Colon (tissue), 2 donors: ENCODE results near the gene OPCML.

ENCODE experiments used
- FAIRE-seq: peaks from 2 replicates; lab custom pipeline; 2012; peaks lifted over from hg19 to GRCh38; lab: Jason Lieb, UNC
- donor health status: control.
- donor health status: control.

Gene OPCML

DNA sequence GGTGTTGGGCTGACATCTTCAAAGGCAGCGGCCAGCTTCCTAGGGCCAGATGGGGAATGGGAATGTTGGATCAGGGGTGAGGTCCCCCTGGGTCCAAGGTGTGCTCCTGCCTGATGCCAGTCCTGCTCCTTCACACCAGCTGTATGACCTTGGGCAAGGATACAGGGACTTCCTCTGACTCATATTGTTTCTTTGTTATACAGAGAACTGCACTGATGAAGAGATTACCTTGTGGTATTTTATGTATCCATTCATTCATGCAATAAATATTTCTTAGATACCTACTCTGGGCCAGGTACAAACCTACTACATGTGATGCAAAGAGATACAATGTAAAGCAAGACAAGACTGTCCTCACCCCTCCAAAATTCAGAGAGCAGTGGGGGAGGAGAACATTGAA, 3.9 kb upstream of the OPCML start:
- no peak for FAIRE-seq

DNA sequence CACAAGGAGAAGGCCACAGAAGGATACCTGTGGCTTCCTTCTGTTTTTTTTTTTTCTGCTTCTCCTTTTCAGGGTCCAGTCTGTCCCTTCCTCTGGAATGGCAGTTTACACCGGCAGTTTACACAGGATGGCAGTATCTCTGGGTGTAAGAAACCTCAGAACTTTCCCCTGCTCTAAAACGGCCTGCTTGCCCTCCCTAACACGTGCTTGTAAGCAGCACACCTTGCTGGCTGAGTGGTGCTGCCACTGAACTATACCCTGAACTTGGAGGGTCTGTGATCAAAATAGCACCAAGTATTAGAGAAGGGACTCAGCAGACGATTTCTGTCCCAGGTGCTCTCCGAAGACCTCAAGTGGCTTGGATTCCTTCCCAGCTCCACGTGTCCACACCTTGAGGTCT, 904 bp upstream of the OPCML start:
- FAIRE-seq, result no peak

DNA sequence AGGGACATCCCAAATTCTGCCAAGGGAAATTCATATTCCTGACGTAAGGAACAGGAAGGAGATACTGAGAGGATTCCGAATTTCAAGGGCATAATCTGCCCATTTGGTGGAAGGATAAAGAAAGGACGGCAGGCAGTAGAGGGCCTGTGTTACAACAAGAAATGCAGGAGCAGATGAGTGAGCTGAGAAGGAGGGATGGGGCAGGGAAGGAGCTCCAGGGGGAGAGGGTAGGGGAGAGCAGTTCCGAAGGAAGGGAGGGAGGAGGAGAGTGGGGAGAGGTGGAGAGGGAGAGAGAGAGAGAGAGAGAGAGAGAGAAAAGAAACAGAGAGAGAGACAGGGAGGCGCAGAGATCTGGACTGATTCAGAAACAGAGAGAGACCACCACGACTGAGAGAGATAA, 843 bp downstream of the OPCML start:
- no peak for FAIRE-seq

DNA sequence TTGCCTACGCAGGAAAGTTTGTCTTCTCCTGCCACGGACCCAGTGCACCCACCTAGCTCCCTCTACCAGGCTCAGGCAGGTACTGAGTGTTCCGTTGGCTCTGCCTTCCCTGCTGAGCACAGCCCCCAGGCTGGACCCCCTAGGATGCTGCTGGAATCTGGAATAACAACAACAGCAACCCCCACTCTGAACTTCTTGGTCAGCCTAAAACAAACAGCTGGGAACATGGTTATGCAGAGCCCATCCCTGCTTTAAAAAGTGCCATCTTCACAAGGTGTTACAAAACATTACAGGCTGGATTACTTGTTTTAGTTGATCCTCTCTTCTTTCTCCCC, 1.8 kb downstream of the OPCML start:
- FAIRE-seq, result no peak

DNA sequence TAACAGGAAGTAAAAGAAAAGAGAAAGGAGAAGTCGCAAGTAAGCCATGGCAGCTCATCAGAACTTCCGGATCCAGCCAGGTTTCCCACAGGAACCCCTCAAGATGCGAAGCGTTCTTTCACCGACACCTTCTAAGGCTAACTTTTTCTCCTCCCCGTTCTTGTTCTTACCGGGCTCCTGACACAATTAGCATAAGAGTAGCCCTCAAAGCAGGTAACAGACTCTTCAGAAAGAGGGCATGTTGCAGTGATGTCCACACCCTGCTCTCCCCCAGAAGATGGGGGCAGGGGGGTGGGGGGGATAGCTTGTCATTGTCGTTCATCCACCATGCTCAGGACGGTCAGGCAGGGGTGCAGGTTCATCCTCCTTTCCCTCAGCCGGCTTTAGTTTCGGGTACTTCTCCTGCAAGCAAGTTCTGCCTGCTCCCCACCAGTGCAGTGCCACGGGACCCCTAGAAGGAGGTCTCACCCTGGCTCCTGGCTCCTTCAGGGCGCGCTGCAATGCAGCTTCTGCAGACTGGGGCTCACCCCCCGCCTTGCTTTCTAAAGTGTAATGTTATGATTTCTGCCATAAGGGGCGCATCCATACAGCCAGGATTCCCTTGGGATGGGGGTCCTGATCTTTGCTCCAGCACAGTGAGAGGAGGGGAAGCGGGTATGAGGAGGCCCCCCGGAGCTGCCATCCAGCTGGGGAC, 2.3 kb downstream of the OPCML start:
- no peak for FAIRE-seq

DNA sequence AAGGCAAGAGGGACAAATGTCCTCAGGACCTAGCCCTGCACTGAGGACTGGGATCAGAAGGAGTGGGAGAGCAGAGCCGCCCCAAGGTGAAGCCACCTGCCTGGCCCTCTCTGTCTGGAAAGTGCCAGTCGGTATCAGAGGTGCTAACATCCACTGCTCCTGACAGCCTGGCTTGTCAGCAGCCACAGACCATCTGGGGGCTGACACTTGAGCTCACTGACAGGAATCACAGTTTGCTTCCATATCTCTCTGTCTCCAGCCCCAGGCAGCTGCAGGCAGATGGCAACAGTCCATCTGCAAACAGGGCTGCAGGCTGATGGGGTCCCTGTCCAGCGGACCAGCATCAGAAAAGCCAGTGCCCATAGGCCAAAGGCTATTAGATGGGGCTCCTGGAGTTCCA, 5.5 kb downstream of the OPCML start:
- FAIRE-seq, result no peak

DNA sequence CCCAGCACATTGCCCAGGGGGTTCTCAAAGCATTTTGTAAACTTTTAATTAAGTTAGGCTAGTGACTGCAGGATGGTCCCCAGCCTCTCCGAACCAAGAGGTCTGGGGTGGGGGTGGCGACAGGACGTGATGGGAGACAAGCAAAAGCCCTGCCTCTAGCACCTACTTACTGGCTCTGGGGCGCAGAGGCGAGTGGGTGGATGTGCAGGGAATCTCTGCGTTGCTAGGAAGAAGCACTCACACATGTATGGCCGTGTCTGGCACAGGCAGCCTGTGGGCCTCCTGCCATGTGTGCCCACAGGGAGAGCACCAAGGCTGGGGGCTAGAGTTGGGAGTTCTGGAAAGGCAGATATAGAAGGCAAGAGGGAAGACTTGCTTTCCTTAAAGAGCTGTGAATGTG, 6.3 kb downstream of the OPCML start:
- no peak for FAIRE-seq

DNA sequence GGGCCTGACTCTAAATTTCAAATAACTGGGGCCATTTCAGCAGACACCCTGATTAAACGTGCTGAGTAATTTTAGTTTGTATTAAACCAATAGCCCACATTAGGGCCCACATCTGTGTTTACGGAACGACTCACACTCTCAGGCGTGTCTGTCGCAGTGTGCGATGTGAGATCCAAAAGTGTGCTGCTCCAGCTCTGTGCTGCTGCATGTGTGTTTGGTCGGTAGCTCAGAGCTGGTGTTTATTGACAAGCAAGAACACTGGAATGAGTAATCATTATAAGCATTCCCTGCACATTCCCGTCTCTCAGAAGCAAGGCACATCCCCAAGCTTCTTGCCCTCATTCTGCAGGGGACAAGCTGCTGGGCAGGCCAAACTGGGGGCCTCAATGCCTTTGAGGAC, 7.8 kb downstream of the OPCML start:
- no peak for FAIRE-seq

DNA sequence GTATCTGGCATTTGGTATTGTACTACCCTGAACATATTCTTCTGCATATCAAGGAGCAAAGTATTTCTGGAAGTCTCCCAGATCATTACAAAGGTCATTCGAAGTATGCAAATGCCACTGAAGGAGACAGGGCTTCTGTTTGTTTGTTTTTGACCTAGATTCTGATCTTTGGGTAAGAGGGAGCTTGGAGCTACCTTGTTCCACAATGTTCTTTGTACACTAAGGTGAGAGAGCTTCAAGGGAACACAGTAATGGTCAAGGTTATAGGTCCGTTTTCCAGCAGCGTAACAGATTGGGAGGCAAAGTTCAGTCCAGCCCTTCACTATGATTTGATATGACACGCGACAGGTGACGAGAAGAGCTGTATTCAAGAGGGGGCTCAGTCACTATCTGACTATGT, 10.0 kb downstream of the OPCML start:
- no peak for FAIRE-seq

DNA sequence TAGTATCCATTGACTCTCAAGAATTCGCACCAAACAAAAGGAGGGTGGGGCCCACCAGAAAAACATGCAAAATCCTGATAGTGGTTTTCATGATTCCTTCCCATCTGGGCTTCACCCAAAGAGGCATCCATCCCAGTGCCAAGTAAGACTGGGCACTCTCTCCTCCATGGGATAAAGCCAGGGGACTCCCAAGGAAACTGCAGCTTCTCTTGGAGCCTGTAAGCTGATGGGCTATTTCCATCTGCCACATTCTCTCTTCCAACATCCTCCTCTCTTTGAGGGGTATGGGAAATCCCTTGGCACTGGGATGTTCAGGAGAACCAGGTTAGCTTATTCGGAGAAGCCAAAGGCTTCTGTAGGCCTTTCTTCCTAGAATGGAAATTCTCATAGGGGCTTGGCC, 10.8 kb downstream of the OPCML start:
- FAIRE-seq, result no peak

DNA sequence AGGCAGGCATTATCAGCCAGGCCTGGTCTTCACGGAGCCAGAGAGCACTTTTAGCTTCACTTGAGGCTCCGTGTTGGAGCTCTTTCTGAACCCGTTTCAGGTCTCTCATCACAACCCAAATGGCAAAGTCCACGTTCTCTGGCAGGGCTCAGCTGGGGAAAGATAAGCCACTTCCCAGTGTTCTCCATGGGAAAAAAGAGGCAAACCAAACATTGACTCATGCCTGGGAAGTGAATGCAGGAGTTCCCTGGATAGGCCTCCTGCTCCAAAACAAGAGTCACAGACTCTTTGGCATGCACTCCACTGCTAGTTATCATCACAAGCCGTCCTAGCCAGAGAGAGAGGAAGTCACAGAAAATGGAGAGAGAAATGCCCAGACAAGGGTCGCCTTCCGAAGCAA, 11.6 kb downstream of the OPCML start:
- no peak for FAIRE-seq

DNA sequence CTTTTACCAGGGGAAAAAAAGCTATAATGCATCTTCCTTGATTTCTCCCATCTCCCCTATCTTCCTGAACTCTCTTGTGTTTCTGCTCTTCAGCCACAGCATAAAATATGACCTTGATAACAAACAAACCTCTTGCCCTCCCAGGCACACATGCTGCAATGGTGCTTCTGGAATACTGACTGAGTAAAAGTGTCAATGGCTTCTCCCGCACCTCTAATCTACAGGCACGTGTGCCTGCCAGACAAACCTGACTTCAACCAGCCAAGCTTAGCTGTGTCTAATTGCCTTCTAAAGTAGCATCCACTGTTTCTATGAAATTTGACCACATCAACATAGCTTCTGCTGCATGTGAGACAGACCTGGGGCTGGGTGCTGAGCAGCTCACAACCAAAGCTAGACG, 12.7 kb downstream of the OPCML start:
- FAIRE-seq, result no peak

DNA sequence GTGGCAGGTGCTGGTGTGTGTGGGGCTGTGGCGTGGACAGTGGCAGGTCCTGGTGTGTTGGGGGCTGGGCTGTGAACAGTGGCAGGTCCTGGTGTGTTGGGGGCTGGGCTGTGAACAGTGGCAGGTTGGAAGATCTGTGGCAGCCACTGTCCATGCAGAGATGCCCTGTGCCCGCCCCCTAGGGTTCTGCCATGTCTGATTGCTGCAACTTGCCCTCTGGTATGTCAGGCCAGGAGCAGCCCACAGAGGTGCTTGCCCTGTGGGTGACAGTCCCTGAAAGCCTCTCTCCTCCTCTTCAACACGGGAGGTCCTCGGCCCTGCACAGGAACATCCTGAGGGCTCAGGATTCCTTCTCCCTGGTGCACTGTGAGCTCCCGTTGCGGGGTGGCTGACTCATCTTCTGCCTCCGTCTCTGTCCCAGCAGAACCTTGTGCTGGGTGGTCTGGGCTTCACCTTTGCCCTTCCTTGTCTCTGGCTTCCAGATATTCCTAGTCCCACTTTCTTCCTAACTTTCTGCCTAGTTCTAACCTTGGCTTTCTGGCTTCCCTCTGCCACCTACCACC, 13.5 kb downstream of the OPCML start:
- FAIRE-seq, result no peak

DNA sequence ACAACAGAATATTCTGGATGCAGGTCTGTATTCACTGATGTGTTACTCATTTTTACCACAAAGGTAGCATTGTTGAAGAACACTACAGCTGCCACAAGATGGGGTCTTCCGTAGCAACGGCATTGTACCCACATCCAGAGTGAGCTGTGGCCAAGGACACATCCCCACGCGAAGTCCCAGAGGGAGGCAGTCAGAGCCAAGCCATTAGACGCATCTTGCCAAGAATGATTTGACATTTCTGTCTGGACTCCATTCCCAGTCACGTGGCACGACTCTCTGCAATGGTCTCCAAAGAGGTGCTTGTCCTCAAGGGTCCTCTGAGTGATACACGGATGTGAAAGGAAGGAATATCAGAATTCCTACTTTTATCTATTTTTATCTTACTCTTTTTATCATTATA, 15.5 kb downstream of the OPCML start:
- no peak for FAIRE-seq

DNA sequence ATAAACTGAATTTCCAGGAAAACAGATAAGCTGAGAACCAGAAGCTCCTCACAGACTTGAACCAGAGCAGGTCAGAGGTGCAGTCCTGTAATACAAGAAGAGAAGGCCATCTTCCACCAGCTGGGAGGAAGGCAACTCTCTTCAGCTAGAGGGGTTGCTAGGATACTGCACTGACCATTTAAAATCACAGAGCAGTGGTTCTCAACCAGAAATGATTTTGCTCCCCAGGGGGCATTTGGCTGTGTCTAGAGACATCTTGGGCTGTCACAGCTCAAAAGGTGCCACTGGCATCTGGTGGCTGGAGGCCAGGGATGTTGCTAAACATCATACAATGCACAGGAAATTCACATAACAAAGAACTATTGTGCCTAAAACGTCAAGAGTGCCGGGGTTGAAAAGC, 17.2 kb downstream of the OPCML start:
- no peak for FAIRE-seq

DNA sequence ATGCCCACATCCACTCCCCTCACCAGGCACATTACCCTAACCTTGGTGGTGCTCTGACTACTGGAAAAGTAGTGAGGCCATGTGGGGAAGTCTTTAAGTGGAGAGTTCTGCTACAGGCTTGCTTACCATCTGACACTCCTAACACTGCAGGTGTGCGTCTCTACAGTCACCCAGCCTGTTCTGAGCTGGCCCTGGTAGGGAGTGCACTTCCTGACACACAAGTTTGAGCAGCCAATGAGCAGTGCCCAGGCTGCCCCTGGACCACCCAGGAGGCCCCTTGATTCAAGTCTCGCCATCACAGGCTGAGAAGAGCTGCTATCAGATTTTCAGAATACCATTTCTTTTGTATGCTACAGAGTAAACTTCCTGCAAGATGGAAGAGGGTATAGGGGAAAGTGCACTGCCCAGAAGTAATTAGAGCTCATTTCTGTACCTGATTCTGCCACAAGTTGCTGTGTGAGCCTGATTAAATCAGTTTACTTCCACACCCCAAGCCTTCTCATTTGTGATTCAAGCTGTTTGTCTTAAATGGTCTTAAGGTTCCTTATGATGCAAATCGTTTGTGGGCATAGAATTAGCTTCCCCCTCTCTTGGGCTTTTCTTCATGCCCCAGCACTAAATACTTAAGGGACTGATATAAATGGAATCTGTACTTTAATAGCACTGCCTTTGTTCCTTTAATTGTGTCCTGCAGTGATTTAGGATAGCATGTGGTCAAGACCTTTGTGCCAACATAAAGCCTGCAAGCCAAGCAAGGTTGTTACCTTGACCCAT, 22.2 kb downstream of the OPCML start:
- FAIRE-seq, result no peak

DNA sequence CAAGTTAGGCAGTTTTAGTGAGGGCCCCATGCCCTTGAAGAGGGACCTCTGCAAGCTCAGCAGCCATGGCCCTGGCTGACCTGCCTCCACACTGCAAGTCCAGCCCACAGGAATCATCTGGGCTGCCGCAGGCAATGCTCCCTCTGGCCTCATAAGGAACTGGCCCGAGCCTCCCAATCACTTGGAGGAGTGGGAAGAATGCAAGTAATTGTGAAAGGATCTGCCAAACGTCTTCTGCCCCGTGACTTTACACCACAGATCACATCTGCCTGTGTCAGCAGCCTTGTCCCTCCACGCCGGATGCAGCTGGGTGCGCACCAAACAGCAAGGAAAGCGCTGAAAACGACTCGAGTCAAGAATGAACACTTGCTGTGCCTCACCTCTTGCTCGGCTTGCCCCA, 23.8 kb downstream of the OPCML start:
- no peak for FAIRE-seq

DNA sequence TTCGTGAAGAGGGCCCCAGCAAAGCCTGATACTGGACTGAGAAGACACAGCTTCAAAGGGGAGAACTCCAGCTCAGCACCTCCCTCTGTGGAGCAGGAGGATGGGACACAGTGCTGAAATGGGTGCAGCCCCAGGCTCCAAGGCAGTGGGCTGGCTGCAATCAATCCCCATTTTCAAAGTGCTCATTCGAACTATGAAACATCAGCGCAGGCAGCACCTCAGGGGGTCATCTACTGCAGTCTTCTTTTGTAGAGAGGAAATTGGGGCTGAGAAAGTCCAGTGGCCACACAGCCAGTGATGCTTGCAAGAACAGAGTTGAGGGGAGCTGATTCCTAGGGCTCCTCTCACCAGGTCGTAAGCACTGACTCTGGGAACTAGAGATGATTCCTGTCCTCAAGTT, 25.1 kb downstream of the OPCML start:
- FAIRE-seq, result no peak

DNA sequence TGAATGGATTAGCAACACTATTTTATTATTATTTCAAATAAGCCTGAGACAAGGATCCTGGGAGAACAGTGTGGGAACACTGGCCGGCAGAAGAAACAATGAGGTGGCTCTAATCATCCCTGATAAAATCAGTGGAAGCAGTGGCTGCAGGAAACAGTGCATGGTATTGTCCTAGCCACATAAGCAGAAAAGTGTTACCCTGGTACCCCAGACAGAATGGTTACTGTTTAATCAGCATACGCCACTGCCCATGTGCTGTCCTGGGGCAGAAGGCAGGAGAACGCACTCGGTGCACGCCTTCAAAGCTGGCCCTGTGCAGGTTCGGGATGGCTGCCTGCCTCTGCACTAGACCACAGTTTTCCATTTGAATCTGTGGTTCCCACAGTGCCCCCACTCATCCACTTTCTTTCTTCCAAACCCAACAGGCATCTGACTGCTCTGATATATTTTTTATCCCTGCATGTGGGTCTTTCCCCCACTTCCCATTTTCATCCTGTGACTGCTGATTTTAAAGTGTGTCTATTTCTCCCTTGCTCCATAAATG, 25.7 kb downstream of the OPCML start:
- FAIRE-seq, result no peak

DNA sequence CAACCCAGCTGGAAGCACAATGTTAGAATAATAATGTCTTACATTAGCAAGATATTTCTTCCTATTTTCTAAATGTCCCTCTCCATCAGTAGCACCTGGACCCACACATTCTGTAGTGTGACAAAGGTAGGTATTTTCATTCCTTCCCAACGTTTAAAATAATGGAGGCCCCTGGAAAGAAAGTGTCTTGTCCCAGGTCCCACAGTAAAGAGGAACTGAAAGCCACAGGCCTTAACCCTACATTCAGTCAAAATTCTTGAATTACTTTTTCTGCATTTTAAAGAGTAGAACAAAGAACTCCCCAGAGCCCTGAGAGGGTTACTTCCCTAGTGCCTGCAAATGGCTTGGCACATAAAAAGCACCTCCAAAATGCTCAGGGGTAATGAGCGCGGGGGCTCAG, 26.3 kb downstream of the OPCML start:
- FAIRE-seq, result no peak

DNA sequence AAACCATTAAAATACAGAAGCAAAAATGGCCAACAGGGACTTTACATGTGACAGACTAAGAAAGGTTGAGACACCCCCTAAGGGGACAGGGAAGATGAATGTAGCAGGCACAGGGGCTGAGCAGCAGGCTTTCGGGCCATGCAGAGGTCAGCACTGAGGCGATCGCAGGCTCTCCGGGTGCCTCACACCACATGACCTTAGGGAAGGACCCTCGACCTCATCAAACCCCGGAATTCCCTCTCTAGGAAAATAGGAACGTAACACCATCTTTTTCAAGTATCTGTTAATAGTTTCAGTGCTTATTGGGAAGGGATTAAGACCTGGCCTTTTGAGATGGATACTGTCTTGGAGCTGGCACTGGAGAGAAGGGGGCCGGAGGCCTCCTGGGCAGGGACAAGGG, 27.4 kb downstream of the OPCML start:
- FAIRE-seq, result no peak

DNA sequence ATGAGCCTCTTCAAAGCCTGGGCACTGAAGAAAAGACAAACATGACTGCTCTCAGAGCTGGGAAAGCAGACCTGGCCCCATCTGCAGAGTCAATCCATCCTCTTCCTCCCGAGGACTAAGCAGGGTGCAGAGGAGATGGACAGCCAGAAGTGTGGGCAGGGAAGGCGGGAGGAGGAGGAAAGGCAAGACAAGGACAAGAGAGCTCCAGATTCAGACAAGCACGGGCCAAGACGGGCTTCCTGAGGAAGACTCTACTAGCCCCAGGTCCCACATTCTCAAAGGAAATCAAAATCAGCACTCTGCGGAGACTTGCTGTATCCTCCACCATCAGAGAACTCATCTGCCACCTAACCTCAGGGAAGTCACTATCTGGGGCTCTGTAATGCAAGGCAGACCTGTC, 28.5 kb downstream of the OPCML start:
- FAIRE-seq, result no peak

DNA sequence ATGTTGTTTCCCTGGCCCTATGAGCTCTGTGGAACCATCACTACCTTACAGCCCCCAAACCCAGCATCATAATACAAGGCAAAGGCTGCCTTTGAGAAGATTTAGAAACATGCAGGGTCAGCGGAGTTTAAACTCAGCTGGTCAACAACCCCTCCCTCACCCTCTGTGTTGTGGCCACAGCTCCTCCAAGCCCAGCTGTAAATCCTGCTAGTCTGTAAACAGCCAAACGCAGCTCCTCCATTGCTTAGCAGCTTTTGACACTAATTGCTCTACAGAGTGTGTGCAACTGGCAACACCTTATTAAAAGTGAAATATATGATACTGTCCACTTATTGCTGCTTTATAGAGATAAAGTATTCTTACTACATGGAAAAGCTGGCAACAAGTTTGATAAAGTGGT, 29.1 kb downstream of the OPCML start:
- FAIRE-seq, result no peak
